Activated CD4-positive, alpha-beta T cell treated with anti-CD3 and anti-CD28 coated beads for 4 hours (primary cell): ENCODE results near the gene ACOD1.
A peak's percentile ranks its signal among the peaks of the same experiment; 100 is the strongest.
"Not testable (repeated sequence)": the region's sequence is repeated elsewhere in the genome, so short reads cannot be mapped to it uniquely, and the experiment has no call there.

Experiments used
- DNase-seq, 2 donors: peaks; one replicate each; pipeline ENCODE4 v3.0.0-alpha.2; 2020

ACOD1 gene

DNA sequence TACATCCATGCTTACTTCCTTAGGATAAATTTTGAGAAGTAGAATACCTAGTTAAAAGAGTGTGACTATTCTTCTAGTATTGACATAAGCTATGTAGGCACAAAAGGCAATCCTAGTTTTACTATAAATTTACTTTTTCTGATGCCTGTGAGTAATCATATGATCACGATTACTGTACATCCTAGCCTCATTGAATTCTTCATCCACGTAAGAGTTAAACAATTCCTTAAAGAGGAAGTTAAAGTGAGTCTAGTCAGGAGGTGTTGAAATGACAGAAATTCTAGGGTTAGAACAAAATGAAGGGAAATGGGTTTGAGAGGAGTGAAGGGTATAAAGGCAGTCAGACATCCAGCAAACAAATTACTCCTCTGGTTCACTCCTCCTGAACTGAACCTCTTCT lies at the start of gene ACOD1:
ACOD1 (plus strand) TSS at position 363 of the 400 bp plus-strand sequence. CDS start 48 bp downstream, outside the sequence.
- DNase-seq = no peak

DNA sequence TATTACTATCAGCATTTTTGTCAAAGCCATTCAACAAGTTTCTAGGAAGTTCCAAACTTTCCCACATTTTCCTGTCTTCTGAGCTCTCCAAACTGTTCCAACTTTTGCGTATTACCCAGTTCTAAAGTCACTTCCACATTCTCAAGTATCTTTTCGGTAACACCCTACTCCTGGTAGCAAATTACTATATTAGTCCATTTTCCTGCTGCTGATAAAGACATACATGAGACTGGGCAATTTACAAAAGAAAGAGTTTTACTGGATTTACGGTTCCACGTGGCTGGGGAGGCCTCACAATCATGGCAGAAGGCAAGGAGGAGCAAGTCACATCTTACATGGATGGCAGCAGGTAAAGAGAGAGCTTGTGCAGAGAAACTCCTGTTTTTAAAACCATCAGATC lies 49.2 kb upstream of the ACOD1 start:
- DNase-seq = not testable (repeated sequence)

DNA sequence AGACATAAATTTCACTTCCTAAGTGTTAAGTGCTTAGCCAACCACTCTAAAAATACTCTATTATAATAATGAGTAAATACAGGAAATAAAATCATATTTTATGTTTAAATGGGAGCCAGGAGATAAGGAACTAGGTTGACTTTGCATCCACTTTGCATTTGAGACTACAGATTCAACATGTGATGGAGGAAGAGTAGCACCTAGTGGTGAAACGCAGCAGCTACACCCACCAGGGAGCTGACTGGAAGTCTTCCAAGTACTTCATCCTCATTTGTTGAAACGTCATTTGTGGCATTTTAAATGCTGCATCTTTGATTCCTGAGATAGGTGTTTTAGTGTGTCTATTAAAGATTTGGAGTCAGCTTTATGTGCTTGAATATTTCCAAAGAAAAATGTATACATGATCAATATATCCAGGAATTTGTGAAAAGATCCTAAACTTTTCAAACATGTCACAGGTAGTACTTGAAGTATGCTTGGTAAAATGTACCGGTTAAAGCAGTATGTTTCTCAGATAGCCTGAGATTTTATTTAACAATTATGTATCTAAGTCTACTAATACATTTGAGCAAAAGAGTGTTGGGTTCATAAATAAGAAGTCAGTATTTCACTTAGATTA lies 44.7 kb upstream of the ACOD1 start:
- DNase-seq = peak; percentile 55 to 74

DNA sequence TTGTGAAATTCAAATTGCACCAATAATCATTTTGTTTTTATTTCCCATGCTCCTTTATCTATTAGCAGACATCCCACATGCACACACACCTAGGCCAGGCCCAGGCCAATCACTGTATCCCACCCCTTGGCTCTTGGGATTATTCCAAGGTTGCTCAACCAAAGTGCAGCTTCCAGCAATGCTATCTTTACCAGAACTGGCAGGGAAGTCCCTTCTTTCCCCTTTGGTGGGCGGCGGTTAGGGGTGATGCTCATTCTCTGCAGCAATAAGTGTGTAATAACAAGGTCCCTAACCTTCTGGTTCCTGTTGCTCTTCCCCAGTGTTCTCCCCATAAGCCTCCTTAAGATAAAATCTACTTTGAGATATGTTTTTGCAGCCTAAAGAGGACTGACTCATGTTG lies 43.8 kb upstream of the ACOD1 start:
- DNase-seq = no peak

DNA sequence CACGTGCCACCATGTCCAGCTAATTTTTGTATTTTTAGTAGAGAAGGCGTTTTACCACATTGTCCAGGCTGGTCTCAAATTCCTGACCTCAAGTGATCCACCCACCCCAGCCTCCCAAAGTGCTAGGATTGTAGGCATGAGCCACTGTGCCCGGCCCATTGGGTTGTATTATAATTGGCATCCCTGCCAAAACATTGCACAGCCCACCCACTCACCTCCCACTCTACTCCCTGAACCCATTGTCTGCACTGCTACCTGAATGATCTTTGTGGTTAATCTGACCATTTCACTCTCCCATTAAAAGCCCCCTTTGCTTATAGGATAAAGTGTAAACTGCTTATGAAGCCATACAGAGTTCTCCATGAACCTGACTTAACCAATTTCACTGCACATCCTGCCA lies 35.8 kb upstream of the ACOD1 start:
- DNase-seq = no peak

DNA sequence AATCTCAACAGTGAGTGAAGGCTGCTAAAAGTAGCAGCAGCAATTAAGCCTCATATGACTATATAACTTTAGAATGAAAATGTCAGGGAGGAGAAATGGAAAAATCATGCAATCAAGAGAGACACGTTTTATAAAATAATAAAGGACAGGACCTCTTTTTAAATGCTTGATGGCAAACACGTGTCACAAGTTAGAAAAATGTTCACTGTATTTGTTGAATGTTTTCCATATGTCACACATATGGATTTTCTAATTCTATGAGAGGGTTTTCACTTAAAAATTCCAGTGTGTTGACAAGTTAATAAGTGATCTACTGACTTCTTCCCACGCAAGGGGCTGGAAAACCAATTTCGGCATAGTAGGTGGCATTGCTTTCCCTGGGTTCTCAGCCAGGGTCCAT lies 34.4 kb upstream of the ACOD1 start:
- no peak for DNase-seq

DNA sequence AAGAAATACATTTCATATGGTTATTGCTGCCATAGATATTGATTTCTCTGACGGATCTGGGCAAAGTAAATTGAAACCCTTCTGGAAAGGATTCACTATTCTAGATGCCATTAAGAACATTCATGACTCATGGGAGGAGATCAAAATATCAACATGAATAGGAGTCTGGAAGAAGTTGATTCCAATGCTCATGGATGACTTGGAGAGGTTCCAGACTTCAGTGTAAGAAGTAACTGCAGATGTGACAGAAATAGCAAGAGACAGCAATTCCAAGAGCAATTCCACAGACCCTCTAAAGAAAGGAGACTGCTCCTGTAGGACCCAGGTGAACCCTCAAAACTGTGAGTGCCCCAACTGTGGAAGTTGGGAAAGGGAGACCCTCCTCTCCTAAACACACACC lies 31.2 kb upstream of the ACOD1 start:
- DNase-seq = no peak

DNA sequence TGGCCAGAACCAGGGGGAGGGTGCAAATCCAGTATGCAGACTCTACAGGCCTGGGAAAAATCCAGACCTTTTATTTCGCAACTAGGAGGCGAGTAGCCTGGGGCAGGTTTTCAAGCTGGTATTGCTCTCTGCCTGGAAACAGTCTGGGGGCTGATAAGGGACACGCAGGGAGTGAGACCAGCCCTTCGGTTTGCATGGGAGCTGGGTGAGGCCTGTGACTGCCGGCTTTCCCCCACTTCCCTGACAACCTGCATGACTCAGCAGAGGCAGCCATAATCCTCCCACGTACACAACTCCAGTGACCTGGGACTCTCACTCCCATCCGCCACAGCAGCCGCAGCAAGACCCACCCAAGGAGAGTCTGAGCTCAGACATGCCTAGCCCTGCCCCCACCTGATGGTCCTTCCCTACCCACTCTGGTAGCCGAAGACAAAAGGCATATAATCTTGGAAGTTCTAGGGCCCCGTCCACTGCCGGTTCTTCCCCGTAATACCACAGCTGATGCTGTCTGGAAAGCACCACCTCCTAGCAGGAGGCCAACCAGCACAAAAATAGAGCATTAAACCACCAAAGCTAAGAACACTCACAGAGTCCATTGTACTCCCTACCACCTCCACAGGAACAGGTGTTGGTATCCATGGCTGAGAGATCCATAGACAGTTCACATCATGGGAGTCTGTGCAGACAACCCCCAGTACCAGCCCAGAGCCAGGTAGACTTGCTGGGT lies 30.4 kb upstream of the ACOD1 start:
- DNase-seq = not testable (repeated sequence)

DNA sequence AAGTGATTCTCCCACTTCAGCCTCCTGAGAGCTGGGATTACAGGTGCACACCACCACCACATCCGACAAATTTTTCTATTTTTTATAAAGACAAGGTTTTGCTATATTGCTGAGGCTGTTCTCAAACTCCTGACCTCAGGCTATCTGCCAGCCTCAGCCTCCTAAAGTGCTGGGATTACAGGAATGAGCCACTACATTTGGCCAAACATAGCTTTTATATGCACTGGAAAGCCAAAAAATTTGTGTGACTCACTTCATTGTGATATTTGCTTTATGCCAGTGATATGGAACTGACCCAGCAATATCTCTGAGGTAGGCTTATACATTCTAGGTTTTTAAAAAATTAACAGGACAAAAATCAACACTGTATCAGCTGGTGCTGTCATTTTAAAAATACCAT lies 26.8 kb upstream of the ACOD1 start:
- DNase-seq = no peak

DNA sequence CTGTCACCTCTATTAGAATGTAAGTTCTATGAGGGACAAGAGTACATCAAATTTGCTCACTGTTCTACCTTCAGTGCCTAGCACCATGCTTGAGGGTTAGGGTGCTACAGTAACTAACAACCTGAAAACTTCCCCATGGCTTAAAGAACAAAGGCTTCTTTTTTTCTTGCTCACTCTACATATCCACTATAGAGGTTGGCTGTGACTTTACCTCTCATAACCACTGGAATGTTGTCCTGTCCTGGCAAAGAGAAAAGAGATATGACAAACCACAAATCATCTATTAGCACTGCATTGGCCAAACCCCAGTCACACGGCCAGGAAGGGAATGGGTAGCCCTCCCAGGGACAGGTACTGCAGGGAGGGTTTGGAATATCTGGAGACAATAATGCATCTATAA lies 23.2 kb upstream of the ACOD1 start:
- no peak for DNase-seq

DNA sequence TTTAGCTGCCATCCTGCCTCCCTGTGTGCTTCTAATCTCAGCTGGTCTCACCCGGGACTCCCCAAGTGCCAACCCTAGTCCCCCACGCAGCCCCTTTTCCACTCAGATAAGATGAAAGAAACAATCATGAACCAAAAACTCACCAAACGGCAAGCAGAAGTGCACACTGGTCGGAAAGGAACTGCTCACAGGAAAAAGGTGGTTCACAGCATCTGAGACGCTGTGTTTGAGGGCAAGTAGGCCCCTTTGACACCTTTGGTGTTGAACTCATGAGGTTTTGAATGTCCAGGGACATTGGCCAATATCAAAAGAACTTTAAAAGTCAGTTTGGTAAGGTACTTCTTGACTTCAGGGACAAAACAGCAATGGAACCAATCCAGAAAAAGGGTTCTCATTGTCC lies 20.4 kb upstream of the ACOD1 start:
- DNase-seq = no peak

DNA sequence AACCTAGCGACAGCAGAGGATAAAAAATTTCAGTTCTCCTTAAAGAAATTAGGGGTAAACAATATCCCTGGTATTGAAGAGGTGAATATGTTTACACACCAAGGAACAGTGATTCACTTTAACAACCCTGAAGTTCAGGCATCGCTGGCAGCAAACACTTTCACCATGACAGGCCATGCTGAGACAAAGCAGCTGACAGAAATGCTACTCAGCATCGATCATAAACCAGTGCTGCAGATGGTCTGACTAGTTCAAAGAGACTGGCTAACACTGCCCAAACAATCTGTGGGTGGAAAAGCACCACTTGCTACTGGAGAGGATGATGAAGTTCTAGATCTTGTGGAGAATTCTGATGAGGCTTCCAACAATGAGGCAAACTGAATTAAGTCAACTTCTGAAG lies 19.9 kb upstream of the ACOD1 start:
- no peak for DNase-seq

DNA sequence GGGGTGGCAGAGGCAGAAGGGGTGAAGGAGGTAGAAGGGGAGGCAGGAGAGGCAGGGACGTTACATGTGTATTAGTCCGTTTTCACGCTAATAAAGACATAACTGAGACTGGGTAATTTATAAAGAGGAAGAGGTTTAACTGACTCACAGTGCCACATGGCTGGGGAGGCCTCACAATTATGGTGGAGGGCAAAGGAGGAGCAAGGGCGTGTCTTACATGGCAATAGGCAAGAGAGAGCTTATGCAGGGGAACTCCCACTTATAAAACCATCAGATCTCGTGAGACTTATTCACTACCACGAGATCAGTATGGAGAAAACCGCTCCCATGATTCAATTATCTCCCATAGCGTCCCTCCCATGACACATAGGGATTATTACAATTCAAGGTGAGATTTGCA lies 19.0 kb upstream of the ACOD1 start:
- no peak for DNase-seq

DNA sequence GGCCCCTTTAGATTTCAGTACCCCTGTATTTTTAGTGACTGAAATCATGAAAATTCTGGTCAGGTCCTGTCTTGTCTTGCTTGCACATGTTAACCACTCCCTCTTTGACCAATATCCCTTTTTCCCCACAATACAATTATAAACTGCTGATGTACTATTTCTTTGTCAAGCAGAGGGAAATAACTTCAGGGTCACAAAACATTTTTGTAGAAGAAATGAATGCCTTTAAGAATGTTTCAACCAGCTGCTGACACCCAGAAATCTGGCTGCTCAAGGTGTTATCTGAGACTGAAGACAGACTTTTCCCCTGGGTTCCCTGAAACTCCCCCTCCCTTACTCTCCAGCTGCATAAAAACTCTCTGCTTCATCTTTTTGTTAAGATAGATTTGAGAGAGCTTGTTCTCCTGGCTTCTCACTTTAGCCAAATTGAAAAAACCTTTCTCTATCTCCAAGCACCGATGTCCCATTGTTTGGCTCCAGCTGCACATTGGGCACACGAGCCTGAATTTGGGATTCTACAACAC lies 18.4 kb upstream of the ACOD1 start:
- DNase-seq = no peak

DNA sequence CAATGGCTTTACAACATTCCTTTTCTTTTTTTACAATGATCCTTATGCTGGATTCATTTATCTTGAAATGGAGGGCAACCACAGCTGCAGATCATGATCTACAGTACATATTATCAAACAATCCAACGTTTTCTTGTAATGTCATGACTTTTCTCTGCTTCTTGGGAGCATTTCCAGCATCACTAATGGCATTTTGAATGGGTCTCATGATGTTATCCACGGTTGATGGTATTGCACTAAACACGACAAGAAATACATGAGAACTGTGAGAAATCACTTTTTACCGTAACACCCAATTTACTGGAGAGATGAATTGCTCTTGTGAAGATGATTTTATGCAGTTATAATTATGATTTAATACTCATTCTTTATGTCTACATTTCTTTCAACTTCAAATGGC lies 16.2 kb upstream of the ACOD1 start:
- no peak for DNase-seq

DNA sequence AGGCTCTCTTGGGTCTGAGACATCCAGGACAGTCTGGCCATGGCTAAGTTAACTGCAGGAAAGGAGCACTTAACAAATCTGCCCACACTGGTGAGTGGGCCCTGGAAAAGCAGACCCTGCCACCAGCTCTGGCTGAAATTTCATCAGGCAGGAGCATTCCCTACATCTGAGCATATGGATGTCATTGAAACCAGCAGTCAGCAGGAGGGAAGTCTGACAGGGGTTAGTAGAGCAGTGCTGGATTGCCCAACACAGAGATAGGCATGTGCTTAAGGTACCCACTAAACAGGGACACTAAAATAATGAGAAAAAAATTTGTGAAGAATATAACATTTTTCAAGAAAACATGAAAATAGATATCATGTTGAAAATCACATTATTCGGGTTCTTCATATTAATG lies 13.6 kb upstream of the ACOD1 start:
- no peak for DNase-seq

DNA sequence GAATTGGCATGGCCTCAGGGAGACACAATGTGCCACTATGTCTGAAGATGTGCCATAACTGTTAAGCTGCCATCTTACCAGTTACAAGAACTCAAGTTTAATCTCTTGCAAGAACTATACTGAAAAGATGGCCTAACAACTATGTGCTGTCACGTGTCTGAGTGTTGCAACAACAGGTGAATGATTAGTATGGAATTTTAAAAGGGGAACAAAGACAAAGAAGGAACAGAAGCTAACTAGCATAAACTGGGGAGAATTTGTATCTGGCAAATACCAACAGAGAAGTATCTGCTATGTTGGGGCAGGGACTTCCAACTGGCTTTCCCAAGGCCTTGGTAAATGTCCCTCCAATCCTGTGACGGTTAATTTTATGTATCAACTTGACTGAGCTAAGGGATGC lies 11.5 kb upstream of the ACOD1 start:
- DNase-seq = no peak

DNA sequence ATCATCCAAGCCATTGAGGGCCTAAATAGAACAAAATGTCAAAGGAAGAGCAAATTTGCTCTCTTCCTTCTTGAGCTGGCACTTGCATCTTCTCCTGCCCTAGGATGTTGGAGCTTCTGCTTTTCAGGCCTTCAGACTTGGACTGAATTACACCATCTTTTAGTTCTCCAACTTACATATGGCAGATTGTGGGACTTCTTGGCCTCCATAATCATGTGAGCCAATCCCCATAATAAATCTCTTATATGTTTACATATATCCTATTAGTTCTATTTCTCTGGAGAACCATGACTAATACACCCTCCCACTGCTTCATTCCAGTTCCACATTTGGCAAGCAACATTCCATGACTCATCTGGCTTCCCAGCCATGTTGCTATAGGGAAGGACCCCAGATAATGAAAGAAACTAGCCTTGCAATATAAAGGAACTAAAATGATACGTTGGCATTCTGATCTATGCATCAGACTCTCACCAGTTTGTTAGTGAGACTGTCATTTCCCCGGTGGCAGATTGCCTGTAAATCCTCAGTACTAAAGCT lies 11.0 kb upstream of the ACOD1 start:
- no peak for DNase-seq

DNA sequence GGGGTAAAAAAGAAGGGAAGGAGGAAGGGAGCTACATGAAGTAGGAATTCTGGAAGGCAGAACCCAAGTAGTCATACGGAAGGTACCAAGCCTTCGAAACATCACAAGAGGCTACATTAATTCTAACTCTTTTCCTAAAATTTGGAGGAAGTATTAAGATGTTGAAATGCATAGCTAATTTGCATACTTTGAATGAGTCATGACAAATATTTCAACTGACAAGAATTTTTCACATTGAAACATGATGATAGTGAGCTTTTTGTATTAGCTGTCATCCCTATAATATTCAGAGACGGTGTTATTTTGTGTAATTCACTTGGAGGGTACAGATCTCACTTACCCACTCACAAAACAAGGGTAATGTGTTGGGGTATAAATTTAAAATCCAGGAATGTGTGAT lies 9.1 kb upstream of the ACOD1 start:
- DNase-seq = no peak

DNA sequence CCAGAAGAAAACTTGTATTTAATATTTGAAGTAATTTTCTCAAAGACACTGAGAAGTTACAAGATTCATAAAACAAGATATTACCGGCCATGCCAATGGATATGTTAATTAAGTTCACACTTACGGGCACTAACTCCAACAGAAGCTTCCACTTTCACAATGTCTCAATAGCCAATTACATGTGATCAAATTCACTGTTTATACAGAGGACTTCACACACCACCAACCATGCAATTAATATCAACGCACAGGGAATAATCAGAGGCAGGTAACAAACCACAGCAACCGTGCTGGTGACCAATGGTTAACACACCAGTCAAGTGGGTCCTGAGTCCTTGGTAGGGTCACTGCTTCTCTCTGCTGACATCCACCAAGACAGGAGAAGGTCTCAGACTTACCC lies 5.9 kb upstream of the ACOD1 start:
- no peak for DNase-seq

DNA sequence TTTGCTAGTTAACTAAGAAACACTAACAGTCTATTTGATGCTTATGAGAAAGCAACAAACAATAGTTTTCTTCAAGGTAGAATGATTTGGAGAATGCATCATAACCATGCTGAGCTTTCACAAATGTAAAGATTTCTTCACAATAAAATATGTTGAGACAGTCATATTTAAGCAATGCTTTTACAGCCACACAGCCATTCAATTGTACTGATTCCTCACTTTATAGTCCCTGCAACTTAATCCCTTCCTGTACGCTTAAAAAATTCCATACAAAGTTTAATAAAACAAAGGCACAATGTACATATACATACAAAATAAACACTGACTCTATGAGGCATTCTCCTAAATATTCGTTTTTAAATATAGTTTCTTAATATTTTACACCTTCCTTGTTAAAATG lies 4.7 kb upstream of the ACOD1 start:
- DNase-seq = no peak

DNA sequence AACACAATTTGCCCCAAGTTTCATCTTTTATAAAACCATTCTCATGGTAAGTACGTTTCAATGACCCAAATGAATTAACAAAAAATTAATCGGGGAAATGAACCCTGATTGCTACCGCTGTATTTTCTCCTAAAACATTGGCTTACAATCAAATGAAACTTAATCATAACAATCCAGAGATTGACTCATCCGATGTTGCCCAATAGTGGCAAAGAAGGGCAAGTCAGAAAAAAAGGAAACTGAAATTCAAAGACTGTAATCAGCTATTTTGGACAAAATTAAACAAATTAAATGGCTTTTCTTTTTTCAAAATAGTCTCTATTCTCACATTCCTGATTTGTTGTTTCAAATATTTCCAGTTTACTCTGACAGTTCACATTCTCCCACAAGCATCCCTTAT lies 3.9 kb upstream of the ACOD1 start:
- DNase-seq = no peak

DNA sequence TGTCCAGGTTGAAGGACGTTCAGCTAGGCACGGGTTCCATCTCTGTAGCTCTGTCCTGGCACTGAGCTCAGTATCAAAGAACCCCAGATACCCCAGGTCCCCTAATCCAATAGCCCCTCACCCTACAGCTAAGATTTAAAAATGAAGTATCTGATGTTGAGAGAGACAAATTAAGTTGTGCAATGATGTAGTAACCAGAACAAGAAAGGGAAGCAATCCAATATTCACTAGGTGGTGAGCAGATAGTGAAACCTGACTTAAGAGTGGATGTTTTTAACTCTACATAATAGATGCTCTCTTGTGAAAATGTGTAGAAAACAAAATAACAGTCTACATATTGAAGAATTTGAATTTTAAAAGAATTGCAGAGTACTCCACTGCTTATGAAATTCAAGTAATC lies 1.8 kb downstream of the ACOD1 start:
- no peak for DNase-seq

DNA sequence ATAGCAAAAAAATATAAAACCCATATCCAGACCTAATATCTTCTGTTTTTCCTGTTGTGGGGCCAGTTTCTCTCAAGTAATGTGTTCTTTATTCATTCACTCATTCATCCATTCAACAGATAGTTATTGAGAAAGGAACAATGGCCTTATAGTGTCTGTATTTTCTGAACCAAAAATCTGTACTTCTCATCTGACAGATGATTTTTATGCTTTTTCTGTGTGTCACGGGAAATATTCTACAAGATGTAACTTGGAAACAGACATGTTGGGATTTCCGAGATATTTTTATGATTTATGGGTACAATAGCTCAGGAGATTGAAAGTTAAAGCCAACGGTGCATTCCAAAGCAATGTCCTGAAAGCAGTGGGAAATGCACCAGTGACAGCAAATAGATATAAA lies 5.7 kb downstream of the ACOD1 start:
- no peak for DNase-seq

DNA sequence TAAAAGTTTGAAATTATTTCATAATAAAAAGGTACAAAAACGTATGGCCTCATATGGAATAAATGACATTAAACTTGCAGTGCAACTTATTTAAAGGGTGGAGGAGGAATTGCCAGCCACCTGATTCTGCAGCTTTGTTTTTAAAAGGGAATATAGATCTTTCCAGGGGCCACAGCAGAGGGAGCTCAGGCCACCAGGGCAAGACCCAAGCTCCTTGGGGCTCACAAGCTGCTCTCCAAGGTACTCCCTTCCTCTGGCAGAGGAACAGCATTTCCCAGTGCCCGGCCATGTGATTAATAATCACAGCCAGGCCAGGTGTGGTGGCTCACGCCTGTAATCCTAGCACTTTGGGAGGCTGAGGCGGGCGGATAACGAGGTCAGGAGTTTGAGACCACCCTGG lies 6.2 kb downstream of the ACOD1 start:
- no peak for DNase-seq
